GM23338 (cell line): ENCODE measurements around the gene OR5H2. TPM values are rescaled to one million over a fixed set of nuclear protein-coding genes. Genes with fewer than 3 reads are reported as not detected.
A peak's percentile ranks its signal among the peaks of the same experiment; 100 is the strongest.

Source experiments
- ATAC-seq: fragments of 200-7000 bp; cut with Tn5 transposase; 3 replicates; pipeline ENCODE4 v1.9.1; 2020
- DNase-seq: peaks from one replicate; pipeline ENCODE4 v3.0.0-alpha.2; 2015; ENCODE audit warnings: low spot score
- H2AFZ ChIP-seq: fragments of 200-600 bp; sonication (generic); 2 replicates; pipeline ENCODE4 v1.8.0; 2016; ENCODE audit warnings: antibody characterized with exemption, mild to moderate bottlenecking, moderate library complexity
- H3F3A ChIP-seq: fragments of 200-600 bp; sonication (generic); replicated peaks from 2 replicates; pipeline ENCODE4 v1.8.0; 2017; ENCODE audit warnings: antibody characterized with exemption, mixed run types, low read depth
- H3K27ac ChIP-seq: fragments of 200-600 bp; sonication (generic); 2 replicates; pipeline ENCODE4 v1.6.1; 2016; ENCODE audit warnings: low read depth
- H3K27me3 ChIP-seq: fragments of 200-600 bp; sonication (generic); 2 replicates; pipeline ENCODE4 v1.8.0; 2016; ENCODE audit warnings: mild to moderate bottlenecking, mixed run types, moderate library complexity; ENCODE audit not compliant: insufficient read depth
- H3K36me3 ChIP-seq: fragments of 200-600 bp; sonication (generic); 2 replicates; pipeline ENCODE4 v1.8.0; 2016; ENCODE audit warnings: mild to moderate bottlenecking; ENCODE audit not compliant: insufficient read depth
- H3K4me1 ChIP-seq: fragments of 200-600 bp; sonication (generic); 2 replicates; pipeline ENCODE4 v1.8.0; 2016; ENCODE audit warnings: mild to moderate bottlenecking, moderate library complexity; ENCODE audit not compliant: insufficient read depth
- H3K4me2 ChIP-seq: fragments of 200-600 bp; sonication (generic); 2 replicates; pipeline ENCODE4 v1.7.1; 2017; ENCODE audit warnings: mixed run types
- H3K4me3 ChIP-seq: fragments of 200-600 bp; sonication (generic); 2 replicates; pipeline ENCODE4 v1.6.1; 2016; ENCODE audit warnings: mixed run types
- H3K79me2 ChIP-seq: fragments of 200-600 bp; sonication (generic); replicated peaks from 2 replicates; pipeline ENCODE4 v1.8.0; 2017; ENCODE audit warnings: mild to moderate bottlenecking; ENCODE audit not compliant: insufficient read depth
- H3K9me2 ChIP-seq: fragments of 200-600 bp; sonication (generic); 2 replicates; pipeline ENCODE4 v1.8.0; 2017; ENCODE audit not compliant: insufficient read depth
- H4K20me1 ChIP-seq: fragments of 200-600 bp; sonication (generic); replicated peaks from 2 replicates; pipeline ENCODE4 v1.8.0; 2017; ENCODE audit warnings: mild to moderate bottlenecking; ENCODE audit not compliant: insufficient read depth
- H3K27ac Mint-ChIP-seq: 2 replicates; pipeline ENCODE4 v1.8.0; 2020; ENCODE audit warnings: inconsistent platforms, mild to moderate bottlenecking, moderate library complexity, mixed read lengths
- H3K27me3 Mint-ChIP-seq: 3 replicates; pipeline ENCODE4 v1.8.0; 2022; ENCODE audit warnings: low read depth, mild to moderate bottlenecking, moderate library complexity, mixed read lengths, inconsistent platforms; ENCODE audit not compliant: insufficient read depth, poor library complexity
- H3K36me3 Mint-ChIP-seq: 3 replicates; pipeline ENCODE4 v1.8.0; 2021; ENCODE audit warnings: low read depth, mild to moderate bottlenecking, inconsistent platforms, moderate library complexity, mixed read lengths
- H3K4me1 Mint-ChIP-seq: 3 replicates; pipeline ENCODE4 v1.8.0; 2020; ENCODE audit warnings: mild to moderate bottlenecking, inconsistent platforms, mixed read lengths
- H3K4me3 Mint-ChIP-seq: 3 replicates; pipeline ENCODE4 v1.8.0; 2021; ENCODE audit warnings: moderate library complexity, mild to moderate bottlenecking, inconsistent platforms, mixed read lengths
- H3K9me3 Mint-ChIP-seq: 3 replicates; pipeline ENCODE4 v1.8.0; 2020; ENCODE audit warnings: moderate library complexity, mild to moderate bottlenecking, inconsistent platforms, mixed read lengths
- POLR2AphosphoS5 ChIP-seq: IDR thresholded peaks from 2 replicates; pipeline ENCODE4 v1.6.1; 2016; ENCODE audit warnings: antibody characterized with exemption, low read depth
- REST ChIP-seq: IDR thresholded peaks from one replicate; pipeline ENCODE4 v1.6.1; 2018; ENCODE audit warnings: antibody characterized with exemption; ENCODE audit not compliant: unreplicated experiment
- STAT1 ChIP-seq: IDR thresholded peaks from one replicate; pipeline ENCODE4 v1.6.1; 2016; ENCODE audit warnings: antibody characterized with exemption; ENCODE audit not compliant: unreplicated experiment
- polyA plus RNA-seq: library from polyadenylated mRNA; unstranded; fragments of >200 nt; fragmentation: Nextera tagmentation; extraction: Ambion mirVana; gene quantifications from 2 replicates; pipeline ENCODE4 v1.2.1, GENCODE V29; 2016
- total RNA-seq: library from RNA; depleted of rRNA; stranded (reverse); fragments of >200 nt; shearing (Covaris generic); gene quantifications from 2 replicates; pipeline ENCODE4 v1.2.3, GENCODE V29; 2014
- TF ChIP-seq, protein P1 (sequence below): IDR thresholded peaks from 2 replicates; pipeline ENCODE4 v1.6.1; 2016; ENCODE audit warnings: antibody characterized with exemption
- TF ChIP-seq, protein P2 (sequence below): fragments of 250-450 bp; sonication (Bioruptor Pico); IDR thresholded peaks from 2 replicates; pipeline ENCODE4 v1.5.0; 2020; ENCODE audit warnings: mild to moderate bottlenecking, moderate library complexity
- TF ChIP-seq, protein P3 (sequence below), 2 experiments: fragments of 200-600 bp in 1 of 2; sonication (generic) in 1 of 2; conservative IDR thresholded peaks; 2 replicates each; pipeline versions ENCODE4 v1.5.1 to v1.6.1; 2016 to 2017; ENCODE audit warnings: antibody characterized with exemption in 2 of 2, low read depth in 2 of 2, mild to moderate bottlenecking in 2 of 2, moderate library complexity in 1 of 2

OR5H2 gene
- total and polyA plus RNA-seq, 2 experiments from 2014 or later, result 1.1 TPM; not detected in 1

DNA sequence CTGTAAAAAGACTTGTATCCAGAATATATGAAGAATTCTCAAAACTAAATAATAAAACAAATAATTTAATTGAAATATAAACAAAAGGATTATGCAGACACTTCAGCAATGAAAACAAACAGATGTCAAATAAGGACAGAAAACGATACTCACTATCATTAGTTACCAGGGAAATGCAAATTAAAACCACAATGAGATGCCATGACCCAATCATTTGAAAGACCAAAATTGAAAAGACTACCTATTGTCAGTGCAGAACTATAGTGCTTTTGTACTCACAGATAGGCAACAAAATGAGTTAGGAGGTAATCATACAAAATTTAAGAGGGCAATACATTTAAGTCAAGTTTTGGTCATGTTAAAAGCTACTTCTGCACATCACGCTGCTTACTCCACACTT lies 39.8 kb downstream of the OR5H2 start:
- Histone ChIP-seq H3F3A (no peaks in the 10 kb centered on the region), H3K27ac (no peak overlapping the region), H3K36me3 (peaks cover 3% of the 10 kb centered on the region; the same call in 1 of the 2 replicates), H3K9me2 (no peaks in the 10 kb centered on the region), H4K20me1 (peaks cover 13% of the 10 kb centered on the region; the same call in 1 of the 2 replicates), H2AFZ (no peak overlapping the region), H3K4me2 (peak overlapping the region; percentile 78), H3K4me3 (peak overlapping the region; percentile 59), H3K79me2 (peaks cover 78% of the 10 kb centered on the region), H3K27me3 (no peaks in the 10 kb centered on the region), H3K4me1 (peaks cover 46% of the 10 kb centered on the region)
- Mint-ChIP-seq H3K36me3 (peaks cover 23% of the 10 kb centered on the region; the same call in 2 of the 3 replicates), H3K27me3 (no peaks in the 10 kb centered on the region), H3K27ac (no peak overlapping the region), H3K4me3 (peak overlapping the region; percentile 59; the same call in 1 of the 3 replicates), H3K4me1 (peaks cover 37% of the 10 kb centered on the region), H3K9me3 (no peaks in the 10 kb centered on the region; the same call in 2 of the 3 replicates)
- no peak for TF ChIP-seq STAT1
- TF ChIP-seq, protein P1, sequence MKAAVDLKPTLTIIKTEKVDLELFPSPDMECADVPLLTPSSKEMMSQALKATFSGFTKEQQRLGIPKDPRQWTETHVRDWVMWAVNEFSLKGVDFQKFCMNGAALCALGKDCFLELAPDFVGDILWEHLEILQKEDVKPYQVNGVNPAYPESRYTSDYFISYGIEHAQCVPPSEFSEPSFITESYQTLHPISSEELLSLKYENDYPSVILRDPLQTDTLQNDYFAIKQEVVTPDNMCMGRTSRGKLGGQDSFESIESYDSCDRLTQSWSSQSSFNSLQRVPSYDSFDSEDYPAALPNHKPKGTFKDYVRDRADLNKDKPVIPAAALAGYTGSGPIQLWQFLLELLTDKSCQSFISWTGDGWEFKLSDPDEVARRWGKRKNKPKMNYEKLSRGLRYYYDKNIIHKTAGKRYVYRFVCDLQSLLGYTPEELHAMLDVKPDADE, result no peak
- TF ChIP-seq, protein P2, sequence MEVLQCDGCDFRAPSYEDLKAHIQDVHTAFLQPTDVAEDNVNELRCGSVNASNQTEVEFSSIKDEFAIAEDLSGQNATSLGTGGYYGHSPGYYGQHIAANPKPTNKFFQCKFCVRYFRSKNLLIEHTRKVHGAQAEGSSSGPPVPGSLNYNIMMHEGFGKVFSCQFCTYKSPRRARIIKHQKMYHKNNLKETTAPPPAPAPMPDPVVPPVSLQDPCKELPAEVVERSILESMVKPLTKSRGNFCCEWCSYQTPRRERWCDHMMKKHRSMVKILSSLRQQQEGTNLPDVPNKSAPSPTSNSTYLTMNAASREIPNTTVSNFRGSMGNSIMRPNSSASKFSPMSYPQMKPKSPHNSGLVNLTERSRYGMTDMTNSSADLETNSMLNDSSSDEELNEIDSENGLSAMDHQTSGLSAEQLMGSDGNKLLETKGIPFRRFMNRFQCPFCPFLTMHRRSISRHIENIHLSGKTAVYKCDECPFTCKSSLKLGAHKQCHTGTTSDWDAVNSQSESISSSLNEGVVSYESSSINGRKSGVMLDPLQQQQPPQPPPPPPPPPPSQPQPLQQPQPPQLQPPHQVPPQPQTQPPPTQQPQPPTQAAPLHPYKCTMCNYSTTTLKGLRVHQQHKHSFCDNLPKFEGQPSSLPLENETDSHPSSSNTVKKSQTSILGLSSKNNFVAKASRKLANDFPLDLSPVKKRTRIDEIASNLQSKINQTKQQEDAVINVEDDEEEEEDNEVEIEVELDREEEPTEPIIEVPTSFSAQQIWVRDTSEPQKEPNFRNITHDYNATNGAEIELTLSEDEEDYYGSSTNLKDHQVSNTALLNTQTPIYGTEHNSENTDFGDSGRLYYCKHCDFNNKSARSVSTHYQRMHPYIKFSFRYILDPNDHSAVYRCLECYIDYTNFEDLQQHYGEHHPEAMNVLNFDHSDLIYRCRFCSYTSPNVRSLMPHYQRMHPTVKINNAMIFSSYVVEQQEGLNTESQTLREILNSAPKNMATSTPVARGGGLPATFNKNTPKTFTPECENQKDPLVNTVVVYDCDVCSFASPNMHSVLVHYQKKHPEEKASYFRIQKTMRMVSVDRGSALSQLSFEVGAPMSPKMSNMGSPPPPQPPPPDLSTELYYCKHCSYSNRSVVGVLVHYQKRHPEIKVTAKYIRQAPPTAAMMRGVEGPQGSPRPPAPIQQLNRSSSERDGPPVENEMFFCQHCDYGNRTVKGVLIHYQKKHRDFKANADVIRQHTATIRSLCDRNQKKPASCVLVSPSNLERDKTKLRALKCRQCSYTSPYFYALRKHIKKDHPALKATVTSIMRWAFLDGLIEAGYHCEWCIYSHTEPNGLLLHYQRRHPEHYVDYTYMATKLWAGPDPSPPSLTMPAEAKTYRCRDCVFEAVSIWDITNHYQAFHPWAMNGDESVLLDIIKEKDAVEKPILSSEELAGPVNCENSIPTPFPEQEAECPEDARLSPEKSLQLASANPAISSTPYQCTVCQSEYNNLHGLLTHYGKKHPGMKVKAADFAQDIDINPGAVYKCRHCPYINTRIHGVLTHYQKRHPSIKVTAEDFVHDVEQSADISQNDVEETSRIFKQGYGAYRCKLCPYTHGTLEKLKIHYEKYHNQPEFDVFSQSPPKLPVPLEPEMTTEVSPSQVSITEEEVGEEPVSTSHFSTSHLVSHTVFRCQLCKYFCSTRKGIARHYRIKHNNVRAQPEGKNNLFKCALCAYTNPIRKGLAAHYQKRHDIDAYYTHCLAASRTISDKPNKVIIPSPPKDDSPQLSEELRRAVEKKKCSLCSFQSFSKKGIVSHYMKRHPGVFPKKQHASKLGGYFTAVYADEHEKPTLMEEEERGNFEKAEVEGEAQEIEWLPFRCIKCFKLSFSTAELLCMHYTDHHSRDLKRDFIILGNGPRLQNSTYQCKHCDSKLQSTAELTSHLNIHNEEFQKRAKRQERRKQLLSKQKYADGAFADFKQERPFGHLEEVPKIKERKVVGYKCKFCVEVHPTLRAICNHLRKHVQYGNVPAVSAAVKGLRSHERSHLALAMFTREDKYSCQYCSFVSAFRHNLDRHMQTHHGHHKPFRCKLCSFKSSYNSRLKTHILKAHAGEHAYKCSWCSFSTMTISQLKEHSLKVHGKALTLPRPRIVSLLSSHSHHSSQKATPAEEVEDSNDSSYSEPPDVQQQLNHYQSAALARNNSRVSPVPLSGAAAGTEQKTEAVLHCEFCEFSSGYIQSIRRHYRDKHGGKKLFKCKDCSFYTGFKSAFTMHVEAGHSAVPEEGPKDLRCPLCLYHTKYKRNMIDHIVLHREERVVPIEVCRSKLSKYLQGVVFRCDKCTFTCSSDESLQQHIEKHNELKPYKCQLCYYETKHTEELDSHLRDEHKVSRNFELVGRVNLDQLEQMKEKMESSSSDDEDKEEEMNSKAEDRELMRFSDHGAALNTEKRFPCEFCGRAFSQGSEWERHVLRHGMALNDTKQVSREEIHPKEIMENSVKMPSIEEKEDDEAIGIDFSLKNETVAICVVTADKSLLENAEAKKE (CRISPR knock-in tag), result no peak
- TF ChIP-seq, protein P3, sequence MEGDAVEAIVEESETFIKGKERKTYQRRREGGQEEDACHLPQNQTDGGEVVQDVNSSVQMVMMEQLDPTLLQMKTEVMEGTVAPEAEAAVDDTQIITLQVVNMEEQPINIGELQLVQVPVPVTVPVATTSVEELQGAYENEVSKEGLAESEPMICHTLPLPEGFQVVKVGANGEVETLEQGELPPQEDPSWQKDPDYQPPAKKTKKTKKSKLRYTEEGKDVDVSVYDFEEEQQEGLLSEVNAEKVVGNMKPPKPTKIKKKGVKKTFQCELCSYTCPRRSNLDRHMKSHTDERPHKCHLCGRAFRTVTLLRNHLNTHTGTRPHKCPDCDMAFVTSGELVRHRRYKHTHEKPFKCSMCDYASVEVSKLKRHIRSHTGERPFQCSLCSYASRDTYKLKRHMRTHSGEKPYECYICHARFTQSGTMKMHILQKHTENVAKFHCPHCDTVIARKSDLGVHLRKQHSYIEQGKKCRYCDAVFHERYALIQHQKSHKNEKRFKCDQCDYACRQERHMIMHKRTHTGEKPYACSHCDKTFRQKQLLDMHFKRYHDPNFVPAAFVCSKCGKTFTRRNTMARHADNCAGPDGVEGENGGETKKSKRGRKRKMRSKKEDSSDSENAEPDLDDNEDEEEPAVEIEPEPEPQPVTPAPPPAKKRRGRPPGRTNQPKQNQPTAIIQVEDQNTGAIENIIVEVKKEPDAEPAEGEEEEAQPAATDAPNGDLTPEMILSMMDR (conservative IDR thresholded peaks at IDR 0.05; ENCODE audit: low read depth in 2 of 2), result no peak
- no peak for TF ChIP-seq POLR2AphosphoS5
- no peak for TF ChIP-seq REST
- DNase-seq (no peak), ATAC-seq (no peak)
